NCI-H2171 (cell line): ENCODE results near the gene MSL2.
"Not testable (repeated sequence)": the region's sequence is repeated elsewhere in the genome, so short reads cannot be mapped to it uniquely, and the experiment has no call there.

ENCODE experiments used
- DNase-seq: peaks from one replicate; lab custom pipeline; 2025; lab: John Stamatoyannopoulos, UW

MSL2 gene, protein sequence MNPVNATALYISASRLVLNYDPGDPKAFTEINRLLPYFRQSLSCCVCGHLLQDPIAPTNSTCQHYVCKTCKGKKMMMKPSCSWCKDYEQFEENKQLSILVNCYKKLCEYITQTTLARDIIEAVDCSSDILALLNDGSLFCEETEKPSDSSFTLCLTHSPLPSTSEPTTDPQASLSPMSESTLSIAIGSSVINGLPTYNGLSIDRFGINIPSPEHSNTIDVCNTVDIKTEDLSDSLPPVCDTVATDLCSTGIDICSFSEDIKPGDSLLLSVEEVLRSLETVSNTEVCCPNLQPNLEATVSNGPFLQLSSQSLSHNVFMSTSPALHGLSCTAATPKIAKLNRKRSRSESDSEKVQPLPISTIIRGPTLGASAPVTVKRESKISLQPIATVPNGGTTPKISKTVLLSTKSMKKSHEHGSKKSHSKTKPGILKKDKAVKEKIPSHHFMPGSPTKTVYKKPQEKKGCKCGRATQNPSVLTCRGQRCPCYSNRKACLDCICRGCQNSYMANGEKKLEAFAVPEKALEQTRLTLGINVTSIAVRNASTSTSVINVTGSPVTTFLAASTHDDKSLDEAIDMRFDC

DNA sequence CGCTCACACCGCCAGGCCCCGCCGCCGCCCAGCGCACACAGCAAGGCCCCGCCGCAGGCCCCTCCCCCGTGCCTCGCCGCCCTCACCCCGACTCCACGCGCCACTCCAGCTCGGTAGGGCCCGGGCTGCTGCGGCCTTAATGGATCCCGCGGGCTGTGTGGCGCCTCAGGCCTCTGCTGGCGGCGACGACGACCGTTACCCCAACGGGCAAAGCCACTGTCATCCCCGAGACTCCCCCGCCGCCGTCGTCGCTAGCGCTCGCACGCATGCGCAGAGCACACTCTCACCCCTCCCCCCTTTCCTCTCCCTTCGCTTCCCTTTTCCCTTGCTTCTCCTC, at the start of gene MSL2:
Gene MSL2 (minus strand): TSS at position 272 of the 337 bp plus-strand sequence. CDS start 1,222 bp downstream, outside the sequence.
- no peak for DNase-seq

DNA sequence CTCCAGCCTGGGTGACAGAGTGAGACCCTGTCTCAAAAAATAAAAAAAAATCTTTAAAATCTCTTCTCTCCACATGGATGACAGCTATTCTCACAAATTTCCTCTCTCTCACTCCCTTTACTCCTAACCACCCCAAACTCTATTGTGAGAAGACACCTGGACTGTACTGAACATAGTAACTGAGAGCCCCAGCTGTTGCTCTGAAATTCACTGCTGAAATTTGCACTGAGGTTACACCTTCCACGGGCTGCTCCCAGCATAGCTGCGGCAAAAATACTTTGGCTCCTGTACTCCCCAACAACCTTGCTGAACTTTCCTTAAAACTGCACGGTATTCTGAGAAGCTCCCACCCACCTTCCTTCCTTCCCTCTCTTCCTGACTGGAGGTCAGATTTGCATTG, 49.6 kb upstream of the MSL2 start:
- no peak for DNase-seq

DNA sequence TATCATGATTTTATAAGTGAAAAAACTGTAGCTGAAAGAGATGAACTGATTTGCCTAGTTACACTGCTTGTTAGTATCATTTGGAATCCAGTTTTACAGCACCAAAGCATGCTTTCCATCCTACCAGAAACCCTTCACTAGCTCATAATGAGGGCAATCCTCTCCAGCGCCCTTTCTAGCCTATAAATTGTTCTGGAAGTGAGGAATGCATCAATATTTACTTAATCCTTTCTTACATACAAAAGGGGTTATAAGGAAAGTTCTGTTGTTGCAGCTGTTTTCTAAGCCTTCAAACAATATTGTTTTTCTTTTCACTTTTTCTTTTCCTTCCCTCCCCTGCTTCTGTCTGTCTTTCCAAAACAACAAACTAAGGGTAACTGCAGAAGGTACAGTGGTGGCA, 43.0 kb upstream of the MSL2 start:
- no peak for DNase-seq

DNA sequence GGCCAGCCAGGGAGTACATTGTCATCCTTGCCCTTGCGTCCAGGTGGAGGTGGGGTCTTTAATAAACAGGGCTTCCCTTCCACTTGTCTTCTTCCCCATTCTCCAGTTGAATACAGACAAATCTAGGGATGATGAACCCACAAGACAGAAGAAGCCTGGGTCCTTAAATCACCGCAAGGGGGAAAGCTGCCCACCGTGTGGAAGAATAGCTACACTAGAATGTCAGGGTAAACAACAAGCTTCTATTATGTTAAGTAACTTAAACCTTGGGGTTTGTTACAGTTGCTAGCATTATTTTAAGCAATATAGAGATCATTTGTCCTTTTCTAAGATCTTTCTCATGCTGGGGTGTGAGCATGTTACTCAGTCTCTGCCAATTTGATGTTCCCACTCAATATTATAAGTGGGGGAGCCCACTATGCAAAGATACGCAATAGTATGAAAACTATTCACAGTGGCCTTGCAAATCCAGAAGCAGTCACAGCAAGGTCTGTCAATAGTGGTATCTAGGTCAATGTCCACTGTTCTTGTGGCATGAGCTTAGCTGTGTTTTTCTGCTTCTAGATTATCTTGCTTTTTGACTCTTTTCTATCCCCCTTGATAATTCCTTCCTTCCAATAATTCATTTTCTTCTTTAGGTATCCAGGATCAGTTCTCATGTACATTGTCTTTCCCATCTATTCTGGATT, 42.0 kb upstream of the MSL2 start:
- no peak for DNase-seq

DNA sequence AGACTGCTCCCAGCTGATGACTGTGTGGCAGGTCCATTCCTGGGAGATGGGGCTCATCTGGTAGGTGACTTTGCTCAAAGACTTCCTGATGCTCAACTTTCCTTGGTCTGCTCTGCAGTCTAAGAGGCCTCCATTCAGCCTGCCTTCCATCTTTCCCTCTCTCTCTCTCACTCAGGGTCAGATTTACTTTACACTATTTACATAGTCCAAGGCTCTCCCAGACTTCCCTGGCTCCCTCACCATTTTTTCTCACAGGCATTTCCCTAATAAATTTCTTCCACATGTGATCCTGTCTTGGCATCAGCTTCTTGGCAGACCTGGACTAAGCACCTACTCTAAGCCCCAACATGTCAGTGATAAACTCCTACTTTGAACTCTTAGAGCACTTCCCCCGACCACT, 41.0 kb upstream of the MSL2 start:
- no peak for DNase-seq

DNA sequence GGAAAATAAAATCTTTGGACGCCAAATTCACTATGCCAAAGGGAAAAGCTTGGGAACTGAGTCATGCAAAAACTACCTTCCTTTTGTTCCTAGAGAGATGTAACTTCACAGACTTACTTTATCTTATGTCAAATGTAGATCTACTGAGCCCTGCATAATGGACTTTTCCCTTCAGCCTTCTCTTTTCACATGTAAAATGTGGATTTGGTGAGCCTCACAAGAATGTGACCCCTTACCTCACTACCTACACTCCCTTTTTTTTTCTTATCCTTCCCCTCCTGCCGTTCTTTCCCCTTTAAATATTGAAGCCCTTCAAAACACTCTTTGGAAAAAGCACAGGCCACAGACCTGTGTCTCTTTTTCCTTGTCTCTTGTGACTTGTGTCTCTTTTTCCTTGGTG, 40.0 kb upstream of the MSL2 start:
- no peak for DNase-seq

DNA sequence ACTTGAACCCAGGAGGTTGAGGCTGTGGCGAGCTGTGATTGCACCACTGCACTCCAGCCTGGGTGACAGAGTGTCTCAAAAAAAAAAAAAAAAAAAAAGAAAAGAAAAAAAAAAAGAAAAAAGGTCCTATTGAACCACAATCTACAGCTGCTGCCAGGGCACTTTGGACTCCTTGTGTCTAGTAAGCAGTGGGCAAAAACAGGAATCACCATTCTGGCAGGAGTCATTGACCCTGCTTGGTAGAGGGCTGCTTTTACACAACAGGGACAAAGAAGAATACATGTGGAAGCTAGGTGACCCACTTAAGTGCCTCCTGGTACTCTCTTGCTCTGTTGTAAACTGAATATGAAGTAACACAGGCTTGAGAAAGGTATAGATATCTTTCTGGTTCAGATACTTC, 39.4 kb upstream of the MSL2 start:
- DNase-seq, result no peak

DNA sequence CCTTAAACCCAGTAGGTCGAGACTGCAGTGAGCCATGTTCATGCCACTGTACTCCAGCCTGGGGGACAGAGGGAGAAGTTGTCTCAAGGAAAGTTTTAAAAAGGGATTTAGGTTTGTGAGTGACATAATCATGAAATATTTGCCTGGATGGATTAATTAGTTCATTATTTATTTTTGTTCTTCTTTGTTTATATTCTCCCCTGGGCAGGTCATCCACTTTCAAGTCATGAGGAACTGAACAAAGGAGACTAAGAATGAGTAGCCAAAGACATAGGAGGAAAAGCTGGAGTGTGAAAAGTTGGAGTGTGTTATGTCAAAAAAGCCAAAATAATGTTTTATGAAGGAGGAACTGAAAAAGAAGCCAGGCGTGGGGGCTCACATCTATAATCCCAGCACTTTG, 36.3 kb upstream of the MSL2 start:
- no peak for DNase-seq

DNA sequence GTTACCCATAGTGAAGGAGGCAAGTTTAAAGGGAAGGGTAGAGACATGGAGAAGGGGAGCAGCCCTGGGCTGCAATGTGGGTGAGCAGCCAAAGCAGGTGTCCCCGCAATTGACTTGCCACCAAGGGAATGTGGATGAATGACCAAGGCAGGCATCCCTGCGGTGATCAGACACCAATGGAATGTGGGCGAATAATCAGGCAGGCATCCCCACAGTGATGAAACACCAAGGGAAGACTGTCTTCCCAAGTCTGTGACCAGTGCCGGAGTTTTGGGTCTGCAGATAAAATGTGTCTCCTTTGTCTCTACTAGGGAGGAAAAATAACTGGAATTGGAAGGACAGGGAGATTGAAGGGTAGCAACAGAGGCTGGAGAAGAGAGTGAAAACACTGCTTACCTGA, 26.6 kb upstream of the MSL2 start:
- DNase-seq, result not testable (repeated sequence)

DNA sequence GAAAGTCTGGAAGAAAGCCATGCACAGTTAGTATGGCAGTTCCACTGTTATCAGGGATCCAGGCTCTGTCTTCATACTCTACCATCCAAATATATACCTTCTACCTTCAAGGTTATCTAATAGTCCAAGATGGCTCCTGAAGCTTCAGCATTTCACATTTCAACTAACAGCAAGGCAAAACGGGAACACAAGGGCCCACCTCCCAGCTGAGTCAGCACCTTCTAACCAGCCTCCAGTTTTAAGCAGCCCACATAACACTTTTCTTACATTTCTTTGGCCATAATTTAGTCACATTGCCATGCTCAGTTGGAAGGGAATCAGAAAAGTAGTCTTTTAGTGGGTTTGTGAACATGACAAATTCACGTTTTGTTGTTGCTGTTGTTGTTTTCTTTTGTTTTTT, 15.4 kb upstream of the MSL2 start:
- no peak for DNase-seq

DNA sequence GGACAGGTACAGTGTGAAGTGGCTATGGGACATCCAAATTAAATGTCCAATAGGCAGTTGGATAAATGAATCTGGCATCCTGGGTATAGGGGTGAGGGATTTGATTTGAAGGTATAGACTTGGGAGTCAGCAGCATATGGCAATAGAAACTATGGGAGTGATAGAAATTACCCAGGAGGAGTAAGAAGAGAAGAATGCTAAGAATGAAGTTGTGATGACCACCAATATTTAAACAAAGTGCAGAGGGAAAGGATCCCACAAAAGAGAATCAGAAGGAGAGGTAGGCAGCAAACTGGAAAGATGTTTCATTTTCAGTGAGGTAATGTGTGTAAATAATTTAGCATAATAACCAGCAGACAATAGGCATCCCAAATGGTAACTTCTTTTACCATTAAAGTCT, 13.8 kb upstream of the MSL2 start:
- no peak for DNase-seq

DNA sequence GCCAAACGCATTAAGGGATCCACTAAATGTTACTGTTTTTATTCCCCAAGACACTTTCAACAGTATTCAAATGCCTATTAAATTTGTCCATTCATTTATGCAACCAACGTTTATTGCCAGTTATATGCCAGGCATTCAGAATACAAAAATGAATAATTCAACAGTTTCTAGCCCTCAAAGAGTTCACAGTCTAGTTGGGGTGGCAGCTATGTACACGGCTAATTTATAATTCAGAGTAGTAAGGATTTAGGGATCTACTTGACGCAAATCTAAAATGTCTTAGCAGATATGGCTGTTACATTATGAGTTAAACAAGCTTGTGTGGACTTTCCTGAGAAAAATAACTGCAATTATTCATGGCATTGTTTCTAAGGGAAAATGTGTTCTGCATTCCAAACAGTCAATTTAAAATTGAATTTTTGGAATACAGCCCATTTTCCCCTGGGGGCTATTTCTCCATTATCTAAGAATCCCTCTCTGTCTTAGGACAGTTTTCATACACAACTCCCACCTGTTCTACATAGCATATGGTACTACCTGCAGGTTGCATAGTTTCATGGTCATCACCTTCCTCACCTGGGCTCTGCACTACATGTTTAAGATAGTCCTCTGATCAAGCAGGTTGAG, 11.5 kb upstream of the MSL2 start:
- DNase-seq, result no peak

DNA sequence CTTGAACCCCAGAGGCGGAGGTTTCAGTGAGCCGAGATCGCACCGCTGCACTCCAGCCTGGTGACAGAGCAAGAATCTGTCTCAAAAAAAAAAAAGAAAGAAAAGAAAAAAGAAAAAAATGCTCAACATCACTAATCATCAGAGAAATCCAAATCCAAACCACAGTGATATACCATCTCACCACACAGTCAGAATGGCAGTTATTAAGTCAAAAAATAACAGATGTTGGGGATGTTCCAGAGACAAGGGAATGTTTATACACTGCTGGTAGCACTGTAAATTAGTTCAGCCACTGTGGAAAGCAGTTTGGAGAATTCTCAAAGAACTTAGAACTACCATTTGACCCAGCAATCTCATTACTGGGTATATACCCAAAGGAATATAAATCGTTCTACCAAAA, 3.1 kb upstream of the MSL2 start:
- DNase-seq, result not testable (repeated sequence)

DNA sequence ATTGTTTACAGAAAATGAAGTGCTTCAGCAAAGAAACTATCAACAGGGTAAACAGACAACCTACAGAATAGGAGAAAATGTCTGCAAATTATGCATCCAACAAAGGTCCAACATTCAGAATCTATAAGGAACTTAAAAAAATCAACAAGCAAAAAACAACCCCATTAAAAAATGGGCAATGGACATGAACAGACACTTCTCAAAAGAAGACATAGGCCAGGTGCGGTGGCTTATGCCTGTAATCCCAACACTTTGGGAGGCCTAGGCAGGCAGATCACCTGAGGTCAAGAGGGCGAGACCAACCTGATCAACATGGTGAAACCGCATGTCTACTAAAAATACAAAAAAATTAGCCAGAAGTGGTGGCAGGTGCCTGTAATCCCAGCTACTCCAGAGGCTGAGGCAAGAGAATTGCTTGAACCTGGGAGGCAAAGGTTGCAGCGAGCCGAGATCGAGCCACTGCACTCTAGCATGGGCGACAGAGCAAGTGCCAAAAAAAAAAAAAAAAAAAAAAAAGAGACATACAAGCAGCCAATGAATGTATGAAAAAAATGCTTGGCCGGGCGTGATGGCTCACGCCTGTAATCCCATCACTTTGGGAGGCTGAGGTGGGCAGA, 2.4 kb upstream of the MSL2 start:
- not testable (repeated sequence) for DNase-seq

DNA sequence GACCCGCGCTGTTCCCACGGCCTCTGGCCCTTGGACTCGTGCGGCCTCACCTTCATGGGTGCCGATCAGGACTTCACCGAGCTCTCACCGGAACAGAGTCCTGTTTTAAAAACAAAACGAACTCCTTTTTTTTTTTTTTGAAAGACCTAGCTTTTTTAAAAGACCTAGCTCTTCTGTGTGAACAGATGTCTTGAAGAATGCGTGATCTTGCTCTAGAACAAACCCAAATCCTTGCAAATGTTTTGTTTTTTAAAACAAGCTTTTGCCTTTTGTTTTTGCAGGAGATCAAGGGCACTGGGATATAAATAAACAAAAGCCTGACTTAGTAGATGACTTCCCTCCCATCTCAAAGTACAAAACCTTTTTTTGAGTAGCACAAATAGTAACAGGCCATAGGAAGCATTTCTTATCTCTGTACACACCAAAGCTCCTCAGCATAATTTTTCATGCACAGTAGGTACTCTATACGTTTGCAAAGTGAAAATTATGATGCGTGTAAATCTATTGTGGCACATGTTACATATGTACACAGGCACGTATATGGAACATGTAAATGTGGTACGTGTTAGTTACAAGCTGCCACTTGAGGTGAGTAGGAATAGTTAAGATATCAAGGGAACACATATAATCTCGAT, 1.1 kb upstream of the MSL2 start:
- no peak for DNase-seq

DNA sequence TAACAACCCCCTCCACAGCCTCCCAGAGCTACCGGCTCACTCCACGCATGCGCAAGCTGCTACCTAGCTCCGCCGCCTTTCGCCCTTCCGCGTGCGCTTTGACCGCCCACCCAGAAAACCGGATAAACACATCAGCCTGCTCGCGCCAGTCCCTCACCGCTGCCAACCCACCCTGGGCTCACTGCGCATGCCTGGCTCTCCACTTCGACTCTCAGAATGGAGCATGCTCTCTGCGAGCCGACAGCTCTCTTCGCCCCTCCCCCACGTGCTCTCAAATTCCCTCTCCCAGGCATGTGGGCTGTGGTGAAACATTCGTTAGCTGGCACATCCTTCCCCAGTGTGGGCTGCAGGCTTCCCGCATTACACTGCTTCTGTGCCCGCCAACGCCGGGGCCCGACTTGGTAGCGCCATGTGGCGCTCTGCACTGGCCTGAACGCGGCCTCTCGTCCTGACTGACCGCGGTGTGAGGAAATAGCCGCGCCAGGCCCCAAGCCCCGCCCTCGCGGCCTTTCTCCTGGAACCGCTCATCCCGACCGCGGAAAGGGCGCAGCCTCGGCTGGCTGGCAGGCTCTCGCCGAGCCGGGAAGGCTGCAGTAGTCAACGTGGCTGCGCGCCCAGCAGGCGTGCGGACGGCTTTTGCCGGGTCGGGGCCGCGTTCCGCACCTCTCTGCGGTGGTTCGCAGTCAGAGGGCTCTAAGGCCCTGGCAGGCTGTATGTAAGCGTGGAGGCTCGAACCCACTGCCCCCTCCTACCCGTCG, 445 bp upstream of the MSL2 start:
- peak; percentile 99 for DNase-seq

DNA sequence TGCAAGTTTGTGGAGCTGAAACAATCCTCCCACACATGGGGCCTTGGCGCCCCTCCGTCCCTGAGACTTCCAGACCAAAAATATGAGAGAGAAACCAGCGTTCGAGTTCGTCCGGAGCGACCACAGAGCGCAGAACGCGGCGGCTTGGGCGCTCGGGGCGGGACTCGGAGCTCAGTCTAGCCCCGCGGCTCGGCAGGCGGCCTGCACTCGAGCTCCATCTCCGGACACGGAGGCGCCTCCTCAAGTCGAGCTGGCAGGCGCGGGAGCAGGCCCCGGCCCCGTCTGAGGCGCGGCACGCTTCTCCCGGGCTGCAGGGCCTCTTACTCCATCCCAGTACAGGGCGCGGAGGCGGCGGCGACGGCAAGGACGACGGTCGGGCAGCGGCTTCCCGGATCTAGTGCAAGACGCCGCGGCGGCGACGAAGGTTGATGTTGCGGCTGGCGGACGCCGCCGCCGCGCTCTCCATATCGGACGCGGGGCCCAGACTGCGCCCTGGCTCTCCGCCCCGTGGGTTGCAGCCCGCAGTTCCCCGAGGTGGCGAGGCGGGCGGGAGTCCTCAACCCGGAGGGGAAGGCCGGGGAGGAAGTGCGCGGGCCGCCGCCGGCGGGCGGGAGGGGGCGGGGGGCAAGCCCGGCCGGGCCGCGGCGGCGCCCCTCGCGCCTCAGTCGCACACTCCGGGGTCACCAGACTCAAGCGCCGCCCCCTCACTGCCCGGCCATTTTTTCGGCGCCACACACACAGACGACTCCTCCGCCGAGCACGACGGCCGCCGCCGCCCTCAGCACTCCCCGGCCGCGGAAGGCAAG, 674 bp downstream of the MSL2 start:
- DNase-seq, result peak; percentile 77

DNA sequence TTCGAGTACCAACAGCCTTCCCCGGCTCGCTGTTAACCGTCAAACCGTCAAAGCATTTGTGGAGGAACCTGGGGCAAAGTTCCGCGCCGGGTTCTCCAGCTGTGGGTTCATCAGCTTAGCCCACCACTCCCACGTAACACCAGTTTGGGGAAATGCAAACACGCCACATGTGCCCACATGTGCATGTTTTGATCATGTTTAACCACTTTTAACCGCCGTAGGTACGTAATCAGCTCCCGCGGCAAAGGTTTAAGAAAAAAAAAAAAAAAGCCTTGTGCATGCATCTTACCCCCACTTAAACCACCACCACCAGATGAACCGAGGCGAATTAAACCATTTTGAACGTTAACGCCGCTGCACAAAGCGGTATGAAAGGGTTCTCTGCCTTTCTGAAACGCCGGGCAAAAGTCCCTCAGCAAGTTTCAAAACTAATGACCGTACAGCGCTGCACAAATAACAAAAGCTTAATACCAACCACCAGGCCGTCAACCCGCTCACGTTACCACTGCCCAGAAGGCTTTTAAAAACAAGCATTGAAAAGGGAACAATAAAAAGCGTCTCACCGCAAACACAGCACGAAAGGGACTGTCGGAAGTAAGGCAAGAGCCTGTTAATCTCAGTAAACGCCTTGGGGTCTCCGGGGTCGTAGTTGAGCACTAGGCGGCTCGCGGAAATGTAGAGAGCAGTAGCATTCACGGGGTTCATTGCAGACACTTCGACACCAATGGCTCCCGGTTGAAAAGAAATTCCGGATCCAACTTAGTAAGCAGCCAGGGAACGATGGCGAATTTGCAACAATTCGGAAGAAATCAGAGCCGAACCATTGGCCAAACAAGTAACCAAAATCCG, 1.5 kb downstream of the MSL2 start:
- no peak for DNase-seq

DNA sequence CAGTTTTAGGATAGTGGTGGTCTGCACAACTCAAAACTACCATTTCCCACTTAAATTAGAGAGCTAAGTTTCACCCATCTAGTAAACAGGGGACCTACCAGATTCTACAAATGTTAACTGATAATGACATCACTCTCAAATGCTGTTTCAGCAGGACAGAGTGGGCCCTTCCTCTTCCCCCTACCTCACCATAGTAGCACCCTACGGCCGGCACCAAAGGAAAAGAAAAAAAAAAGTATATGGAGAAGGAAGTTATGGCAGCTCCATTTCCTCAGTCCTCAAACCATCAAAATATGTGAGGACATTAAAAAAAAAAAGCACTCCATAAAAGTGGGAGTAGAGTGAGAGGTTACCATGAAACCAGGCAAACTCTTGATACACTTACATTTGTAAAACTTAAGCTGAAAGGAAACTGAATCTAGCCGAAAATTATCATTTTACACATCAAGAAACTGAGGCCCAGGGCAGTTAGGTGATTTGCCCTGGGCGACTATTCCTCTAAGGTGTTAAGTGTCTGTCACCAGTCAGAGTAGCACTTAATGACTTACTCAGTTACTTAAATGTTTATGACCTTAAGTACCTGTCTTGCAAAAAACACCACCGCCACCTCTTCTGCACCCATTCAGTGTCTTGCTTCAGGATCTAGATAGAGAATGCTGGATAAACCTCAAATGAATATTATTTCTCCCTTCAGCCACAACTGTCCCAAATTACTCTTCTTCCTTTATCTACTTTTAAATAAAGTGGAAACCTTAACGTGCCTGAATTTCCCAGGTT, 2.7 kb downstream of the MSL2 start:
- DNase-seq, result no peak
